SU-DHL-6 (cell line): Measurements from ENCODE around the gene TXN2.

Experiments used
- CTCF ChIP-seq: fragments of 200-600 bp; sonication (generic); IDR thresholded peaks from one replicate; pipeline ENCODE4 v1.5.1; 2017; ENCODE audit warnings: antibody characterized with exemption, mild to moderate bottlenecking, low read length, moderate library complexity; ENCODE audit not compliant: insufficient read depth, poor library complexity, severe bottlenecking
- EZH2phosphoT487 ChIP-seq: fragments of 200-600 bp; sonication (generic), shearing (Covaris generic); conservative IDR thresholded peaks from 2 replicates; pipeline ENCODE4 v1.6.1; 2018; ENCODE audit warnings: mild to moderate bottlenecking, antibody characterized with exemption, low read length, moderate library complexity, mixed read lengths

DNA sequence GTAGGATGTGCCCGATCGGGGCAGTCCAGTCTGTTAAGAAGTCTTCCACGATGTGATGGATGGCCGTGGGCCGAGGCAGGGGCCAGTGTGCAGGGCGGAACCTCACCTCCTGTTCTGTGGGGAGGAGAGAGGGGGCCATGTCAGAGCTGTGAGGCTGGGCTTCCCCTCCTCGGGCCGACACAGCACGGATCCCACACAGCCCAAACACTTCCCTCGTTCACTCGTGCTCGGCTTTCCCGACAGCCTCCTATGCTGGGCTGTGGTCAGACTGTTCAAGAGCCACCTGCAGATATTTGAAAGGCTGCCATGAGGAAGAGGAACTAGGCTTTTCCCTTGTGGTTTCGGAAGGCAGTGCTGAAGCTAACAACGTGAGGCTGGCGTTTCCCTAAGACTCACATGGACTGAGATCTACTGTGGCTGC, 12.3 kb upstream of the TXN2 start:
- TF ChIP-seq CTCF: no peak
- TF ChIP-seq EZH2phosphoT487: no peak
